Stimulated activated naive CD4-positive, alpha-beta T cell (primary cell): ENCODE measurements around the gene ASTN2.

ENCODE experiments used
- DNase-seq, 6 experiments: peaks; one replicate each; lab custom pipeline; 2025; lab: John Stamatoyannopoulos, UW

Gene ASTN2

GRCh38 chr9:116629634-116630033 is 785.2 kb downstream of the ASTN2 start:
- DNase-seq, result no peak

GRCh38 chr9:116628716-116629115 is 786.1 kb downstream of the ASTN2 start:
- no peak for DNase-seq

- DNase-seq, result no peak
Observed at GRCh38 chr9:116627433-116627832, 787.4 kb downstream of the ASTN2 start.

- no peak for DNase-seq
Observed at GRCh38 chr9:116626762-116627161, 788.1 kb downstream of the ASTN2 start.

GRCh38 chr9:116623715-116624114 is 791.1 kb downstream of the ASTN2 start:
- DNase-seq, result no peak

GRCh38 chr9:116617389-116617788 is 797.5 kb downstream of the ASTN2 start:
- no peak for DNase-seq

GRCh38 chr9:116616304-116616914 is 798.4 kb downstream of the ASTN2 start:
- no peak for DNase-seq

GRCh38 chr9:116608064-116608463 is 806.8 kb downstream of the ASTN2 start:
- DNase-seq, result no peak

GRCh38 chr9:116605904-116606341 is 808.9 kb downstream of the ASTN2 start:
- no peak for DNase-seq

GRCh38 chr9:116605060-116605459 is 809.8 kb downstream of the ASTN2 start:
- DNase-seq, result no peak

GRCh38 chr9:116604251-116604650 is 810.6 kb downstream of the ASTN2 start:
- DNase-seq, result no peak

- no peak for DNase-seq
Observed at GRCh38 chr9:116599342-116599884, 815.4 kb downstream of the ASTN2 start.

GRCh38 chr9:116596646-116597045 is 818.2 kb downstream of the ASTN2 start:
- no peak for DNase-seq

- DNase-seq, result no peak
Observed at GRCh38 chr9:116594547-116594946, 820.3 kb downstream of the ASTN2 start.

GRCh38 chr9:116592970-116593369 is 821.9 kb downstream of the ASTN2 start:
- DNase-seq, result no peak

- DNase-seq, result no peak
Observed at GRCh38 chr9:116589392-116590354, 825.2 kb downstream of the ASTN2 start.

GRCh38 chr9:116587919-116588318 is 826.9 kb downstream of the ASTN2 start:
- DNase-seq, result no peak

GRCh38 chr9:116585896-116586295 is 829.0 kb downstream of the ASTN2 start:
- no peak for DNase-seq

- DNase-seq, result no peak
Observed at GRCh38 chr9:116585204-116585603, 829.7 kb downstream of the ASTN2 start.

- DNase-seq, result no peak
Observed at GRCh38 chr9:116580853-116581252, 834.0 kb downstream of the ASTN2 start.

GRCh38 chr9:116576386-116576785 is 838.5 kb downstream of the ASTN2 start:
- DNase-seq, result no peak

- DNase-seq, result no peak
Observed at GRCh38 chr9:116574027-116574679, 840.7 kb downstream of the ASTN2 start.
